Endothelial cell of umbilical vein (primary cell): Measurements from ENCODE around the gene RBBP5. TPM values are rescaled to one million over a fixed set of nuclear protein-coding genes. Genes with fewer than 3 reads are reported as not detected.

Experiments
- BruUV-seq: library from RNA; stranded (reverse); fragments of 400-500 nt; replicated peaks from 2 replicates; lab custom pipeline; 2021; lab: Mats Ljungman, UMichigan
- CTCF ChIA-PET: fragments of 300-600, 350-600 bp; sonication (Branson Sonifier 250); formaldehyde crosslinking; loops from one replicate; lab custom pipeline; 2021; ENCODE audit warnings: antibody characterized with exemption, inconsistent platforms; lab: Charles Lee
- POLR2A ChIA-PET: fragments of 300-600, 350-600 bp; sonication (Branson Sonifier 250); formaldehyde crosslinking; loops from one replicate; lab custom pipeline; 2021; ENCODE audit warnings: antibody characterized with exemption, inconsistent platforms; lab: Charles Lee
- DNase-seq: peaks from one replicate; pipeline ENCODE4 v3.0.0-alpha.2; 2011; ENCODE audit warnings: low read depth, low spot score
- FAIRE-seq: peaks from 2 replicates; lab custom pipeline; 2011; peaks lifted over from hg19 to GRCh38; lab: Jason Lieb, UNC
- H2AFZ ChIP-seq: 2 replicates; pipeline ENCODE4 v1.6.0; 2012; ENCODE audit warnings: low read depth, low read length, control low read depth, inconsistent platforms
- H3K27ac ChIP-seq: 2 replicates; pipeline ENCODE4 v1.5.1; 2011; ENCODE audit warnings: low read depth, mild to moderate bottlenecking, control low read depth, low read length, moderate library complexity; ENCODE audit not compliant: insufficient read depth
- H3K27me3 ChIP-seq, 2 experiments: 2 replicates each; pipeline versions ENCODE4 v1.6.0 to v1.6.1; 2011; ENCODE audit warnings: low read length in 2 of 2, mixed read lengths in 1 of 2; ENCODE audit not compliant: control insufficient read depth in 2 of 2, insufficient read depth in 2 of 2
- H3K36me3 ChIP-seq, 2 experiments: 2 replicates in 1 of 2; 3 replicates in 1 of 2; pipeline ENCODE4 v1.5.1; 2011; ENCODE audit warnings: low read length in 2 of 2, mild to moderate bottlenecking in 1 of 2, moderate library complexity in 1 of 2; ENCODE audit not compliant: control insufficient read depth in 2 of 2, insufficient read depth in 2 of 2; ENCODE audit errors: extremely low read depth in 1 of 2
- H3K4me1 ChIP-seq: 3 replicates; pipeline ENCODE4 v1.5.1; 2011; ENCODE audit warnings: mild to moderate bottlenecking, low read length; ENCODE audit not compliant: control insufficient read depth, insufficient read depth; ENCODE audit errors: extremely low read depth
- H3K4me2 ChIP-seq: 2 replicates; pipeline ENCODE4 v1.6.1; 2011; ENCODE audit warnings: low read length, control low read depth, mixed read lengths; ENCODE audit not compliant: insufficient read depth
- H3K4me3 ChIP-seq, 3 experiments: fragments of 200-600 bp in 1 of 3; sonication (generic), shearing (Covaris generic) in 1 of 3; replicated peaks in 1 of 3; 2 replicates each; pipeline ENCODE4 v1.5.1; 2011 to 2016; ENCODE audit warnings: control low read depth in 3 of 3, low read length in 3 of 3, mild to moderate bottlenecking in 2 of 3, inconsistent platforms in 1 of 3, low read depth in 1 of 3, moderate library complexity in 1 of 3; ENCODE audit not compliant: insufficient read depth in 1 of 3
- H3K79me2 ChIP-seq: 2 replicates; pipeline ENCODE4 v1.6.0; 2012; ENCODE audit warnings: low read length, inconsistent platforms; ENCODE audit not compliant: control insufficient read depth, insufficient read depth
- H3K9ac ChIP-seq: replicated peaks from 2 replicates; pipeline ENCODE3; 2011; ENCODE audit warnings: low read length, control low read depth; ENCODE audit not compliant: insufficient read depth; ENCODE audit errors: extremely low read depth
- H3K9me1 ChIP-seq: replicated peaks from 3 replicates; pipeline ENCODE4 v1.6.0; 2011; ENCODE audit warnings: mild to moderate bottlenecking, low read length; ENCODE audit not compliant: control insufficient read depth, insufficient read depth; ENCODE audit errors: extremely low read depth
- H3K9me3 ChIP-seq: replicated peaks from 2 replicates; pipeline ENCODE4 v1.5.1; 2012; ENCODE audit warnings: low read length, inconsistent platforms; ENCODE audit not compliant: control insufficient read depth, insufficient read depth
- H4K20me1 ChIP-seq: replicated peaks from 2 replicates; pipeline ENCODE3; 2011; ENCODE audit warnings: mild to moderate bottlenecking, low read length; ENCODE audit not compliant: control insufficient read depth, insufficient read depth; ENCODE audit errors: extremely low read depth
- CTCF ChIP-seq, 2 donors: IDR thresholded peaks; 1 replicate in 1 of 2; 2 replicates in 1 of 2; pipeline ENCODE4 v1.5.1; 2011; ENCODE audit warnings: low read length in 2 of 2, mild to moderate bottlenecking in 2 of 2, moderate library complexity in 2 of 2, control low read depth in 1 of 2, inconsistent platforms in 1 of 2, low read depth in 1 of 2; ENCODE audit not compliant: insufficient read depth in 1 of 2; ENCODE audit errors: extremely low read depth in 1 of 2
- EZH2 ChIP-seq: IDR thresholded peaks from 2 replicates; pipeline ENCODE4 v1.6.1; 2012; ENCODE audit warnings: borderline replicate concordance, low read depth, mild to moderate bottlenecking, moderate library complexity, low read length, inconsistent platforms; ENCODE audit not compliant: severe bottlenecking
- FOS ChIP-seq: IDR thresholded peaks from 2 replicates; pipeline ENCODE4 v1.6.1; 2011; ENCODE audit warnings: mild to moderate bottlenecking, low read length, moderate library complexity, borderline replicate concordance; ENCODE audit not compliant: insufficient read depth
- GATA2 ChIP-seq: IDR thresholded peaks from 2 replicates; pipeline ENCODE4 v1.7.0; 2011; ENCODE audit warnings: low read depth, mild to moderate bottlenecking, moderate library complexity, mixed read lengths, low read length; ENCODE audit not compliant: insufficient read length, insufficient read depth
- JUN ChIP-seq: IDR thresholded peaks from 2 replicates; pipeline ENCODE4 v1.6.1; 2011; ENCODE audit warnings: borderline replicate concordance, low read depth; ENCODE audit not compliant: insufficient read length, insufficient read depth
- MYC ChIP-seq: IDR thresholded peaks from one replicate; pipeline ENCODE4 v1.6.1; 2011; ENCODE audit warnings: mild to moderate bottlenecking, low read depth, low read length
- POLR2A ChIP-seq: IDR thresholded peaks from 2 replicates; pipeline ENCODE4 v1.6.1; 2012; ENCODE audit warnings: low read depth, mild to moderate bottlenecking, control low read depth, low read length
- POLR2AphosphoS5 ChIP-seq: IDR thresholded peaks from 2 replicates; pipeline ENCODE4 v1.6.1; 2012; ENCODE audit warnings: low read depth, mild to moderate bottlenecking, control low read depth, low read length, moderate library complexity; ENCODE audit not compliant: insufficient read depth
- dilution Hi-C: fragments of 300-500 bp; cut with MboI; formaldehyde crosslinking; loops from one replicate; pipeline ENCODE4 v1.15.0; 2019; ENCODE audit warnings: low sequenced_read_pairs; ENCODE audit not compliant: extremely low pct_ligation_motif_present
- intact Hi-C: fragments of 100-400 bp; cut with micrococcal nuclease; formaldehyde crosslinking; loops from one replicate; pipeline ENCODE4 v1.10.0; 2022
- polyA plus RNA-seq, 4 experiments: library from polyadenylated mRNA; depleted of rRNA in 3 of 4; stranded (reverse) in 3 of 4; unstranded in 1 of 4; fragments of >200 nt; gene quantifications; 2 replicates each; pipeline versions ENCODE4 v1.2.1 to v1.2.3, GENCODE V29; 2011 to 2012; ENCODE audit warnings: missing spikeins in 1 of 4
- total RNA-seq: library from RNA; stranded (reverse); gene quantifications from 2 replicates; pipeline ENCODE4 v1.2.3, GENCODE V29; 2021
- TF ChIP-seq, protein P1 (sequence below): IDR thresholded peaks from 2 replicates; pipeline ENCODE4 v1.6.1; 2011; ENCODE audit not compliant: insufficient read depth, insufficient read length

Gene RBBP5
- total and polyA plus RNA-seq, 2 donors (not counting 3 experiments of a cell fraction or from before 2014, with no cell fraction given): 5.8 to 14.2 TPM

- H3K4me3 ChIP-seq: no peak overlapping the region
- TF ChIP-seq POLR2AphosphoS5 (no peak), MYC (no peak), EZH2 (no peak), POLR2A (no peak), GATA2 (no peak), JUN (no peak), FOS (no peak), CTCF (IDR thresholded peaks at IDR 0.05; ENCODE audit: extremely low read depth in 1 of 2, insufficient read depth in 1 of 2, low read depth in 1 of 2, low read length in 2 of 2) (no peak)
- TF ChIP-seq, protein P1, sequence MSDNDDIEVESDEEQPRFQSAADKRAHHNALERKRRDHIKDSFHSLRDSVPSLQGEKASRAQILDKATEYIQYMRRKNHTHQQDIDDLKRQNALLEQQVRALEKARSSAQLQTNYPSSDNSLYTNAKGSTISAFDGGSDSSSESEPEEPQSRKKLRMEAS: no peak
- no peaks in the 10 kb centered on the region for H3K9me1 ChIP-seq
- H3K79me2 ChIP-seq: no peaks in the 10 kb centered on the region
- DNase-seq: no peak
- no peak overlapping the region for H3K4me2 ChIP-seq
- intact Hi-C loops: no loop called here
- no peak overlapping the region for H3K27ac ChIP-seq
- POLR2A ChIA-PET: no interaction called here
- H3K36me3 ChIP-seq: no peaks in the 10 kb centered on the region
- dilution Hi-C loops: no loop called here
- no peaks in the 10 kb centered on the region for H3K9me3 ChIP-seq
- no peak overlapping the region for H2AFZ ChIP-seq
- CTCF ChIA-PET: interaction anchor here (0.9 to 2.2 kb wide), 2 partner anchors 77 to 191 kb away, joined by 3 to 9 read pairs; no protein-coding TSS in a partner anchor
- no peaks in the 10 kb centered on the region for H4K20me1 ChIP-seq
- peaks cover 0 to 2% of the 10 kb centered on the region in 2 experiments for H3K27me3 ChIP-seq
- no TSS peak for BruUV-seq
- H3K9ac ChIP-seq: no peak overlapping the region
- no peak for FAIRE-seq
- no peaks in the 10 kb centered on the region for H3K4me1 ChIP-seq
Observed at GRCh38 chr1:205065666-205066065, 56.1 kb downstream of the RBBP5 start.
